Prostate gland (tissue), 2 donors: ENCODE data around the gene PTPRK. TPM values are rescaled to one million over a fixed set of nuclear protein-coding genes. Genes with fewer than 3 reads are reported as not detected.

ENCODE experiments used
- DNase-seq: peaks from one replicate; pipeline ENCODE4 v3.0.0-alpha.2; 2019; ENCODE audit warnings: low spot score
- H3K27ac ChIP-seq, 2 donors: fragments of 200-600 bp; sonication (generic); 2 replicates each; pipeline ENCODE4 v1.5.1; 2017 to 2019
- H3K27me3 ChIP-seq: fragments of 200-600 bp; sonication (generic); replicated peaks from 2 replicates; pipeline ENCODE4 v1.5.1; 2019; ENCODE audit not compliant: insufficient read depth
- H3K36me3 ChIP-seq, 2 donors: fragments of 200-600 bp; sonication (generic); 1 replicate in 1 of 2; 2 replicates in 1 of 2; pipeline versions ENCODE4 v1.5.1 to v1.8.1; 2017 to 2019
- H3K4me1 ChIP-seq: fragments of 200-600 bp; sonication (generic); replicated peaks from 2 replicates; pipeline ENCODE4 v1.5.1; 2019
- H3K4me3 ChIP-seq, 2 donors: fragments of 200-600 bp; sonication (generic); 2 replicates each; pipeline ENCODE4 v1.5.1; 2017 to 2019
- H3K9me3 ChIP-seq: fragments of 200-600 bp; sonication (generic); 2 replicates; pipeline ENCODE4 v1.5.1; 2017
- POLR2A ChIP-seq: fragments of 450-650 bp; IDR thresholded peaks from one replicate; pipeline ENCODE4 v1.6.1; 2016; ENCODE audit warnings: antibody characterized with exemption, mild to moderate bottlenecking
- POLR2AphosphoS5 ChIP-seq: sonication (generic); formaldehyde crosslinking; IDR thresholded peaks from one replicate; pipeline ENCODE4 v1.6.1; 2017; ENCODE audit warnings: antibody characterized with exemption
- WGBS: methylation state at CpG from one replicate; pipeline ENCODE4 v1.1.5; 2018; 5-methylcytosine and 5-hydroxymethylcytosine counted together
- intact Hi-C: fragments of 100-400 bp; cut with DNase I; formaldehyde crosslinking; loops from one replicate; pipeline ENCODE4 v1.14.2; 2022
- total RNA-seq, 2 donors: library from RNA; depleted of rRNA; stranded (reverse); fragments of >200 nt; gene quantifications; one replicate each; pipeline ENCODE4 v1.1.0, GENCODE V29; 2016
- TF ChIP-seq, protein P1 (sequence below), 4 experiments: fragments of 200-600 bp in 2 of 4; fragments of 450-650 bp in 2 of 4; sonication (generic) in 2 of 4; IDR thresholded peaks; 1 replicate in 3 of 4; 2 replicates in 1 of 4; pipeline ENCODE4 v1.5.1; 2016 to 2019; ENCODE audit warnings: antibody characterized with exemption in 4 of 4, mild to moderate bottlenecking in 2 of 4, moderate library complexity in 2 of 4

Gene PTPRK
- total RNA-seq, 2 donors from 2014 or later, result 32.0 to 64.6 TPM

DNA sequence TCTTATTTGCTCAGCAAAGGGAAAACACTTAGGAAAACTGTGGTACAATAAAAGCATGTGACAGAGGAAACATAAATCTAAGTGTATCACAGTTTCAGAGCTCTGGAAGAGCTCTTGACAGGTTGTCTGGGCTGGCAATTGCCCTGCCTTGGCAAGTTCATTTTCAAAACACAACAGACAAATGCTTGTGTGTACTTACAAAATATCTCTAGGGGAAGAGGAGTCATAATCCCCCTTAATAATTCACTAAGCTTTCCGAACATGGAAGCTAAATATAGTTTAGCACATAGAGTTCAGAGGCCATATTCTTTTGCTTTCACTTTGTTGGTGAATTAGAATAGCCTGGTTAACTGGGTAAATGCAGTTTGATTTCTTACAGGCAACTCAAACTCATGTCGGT is 407.9 kb downstream of the PTPRK start:
- H3K4me1 ChIP-seq, result no peaks in the 10 kb centered on the region
- no peak for TF ChIP-seq POLR2AphosphoS5
- no peak for TF ChIP-seq POLR2A
- TF ChIP-seq, protein P1, sequence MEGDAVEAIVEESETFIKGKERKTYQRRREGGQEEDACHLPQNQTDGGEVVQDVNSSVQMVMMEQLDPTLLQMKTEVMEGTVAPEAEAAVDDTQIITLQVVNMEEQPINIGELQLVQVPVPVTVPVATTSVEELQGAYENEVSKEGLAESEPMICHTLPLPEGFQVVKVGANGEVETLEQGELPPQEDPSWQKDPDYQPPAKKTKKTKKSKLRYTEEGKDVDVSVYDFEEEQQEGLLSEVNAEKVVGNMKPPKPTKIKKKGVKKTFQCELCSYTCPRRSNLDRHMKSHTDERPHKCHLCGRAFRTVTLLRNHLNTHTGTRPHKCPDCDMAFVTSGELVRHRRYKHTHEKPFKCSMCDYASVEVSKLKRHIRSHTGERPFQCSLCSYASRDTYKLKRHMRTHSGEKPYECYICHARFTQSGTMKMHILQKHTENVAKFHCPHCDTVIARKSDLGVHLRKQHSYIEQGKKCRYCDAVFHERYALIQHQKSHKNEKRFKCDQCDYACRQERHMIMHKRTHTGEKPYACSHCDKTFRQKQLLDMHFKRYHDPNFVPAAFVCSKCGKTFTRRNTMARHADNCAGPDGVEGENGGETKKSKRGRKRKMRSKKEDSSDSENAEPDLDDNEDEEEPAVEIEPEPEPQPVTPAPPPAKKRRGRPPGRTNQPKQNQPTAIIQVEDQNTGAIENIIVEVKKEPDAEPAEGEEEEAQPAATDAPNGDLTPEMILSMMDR (IDR thresholded peaks at IDR 0.05), result no peak
- H3K36me3 ChIP-seq, result no peaks in the 10 kb centered on the region
- intact Hi-C loops, result no loop called here
- no peaks in the 10 kb centered on the region for H3K27me3 ChIP-seq
- no peaks in the 10 kb centered on the region for H3K9me3 ChIP-seq
- no peak overlapping the region for H3K4me3 ChIP-seq
- DNase-seq, result no peak
- H3K27ac ChIP-seq, result no peak overlapping the region
- WGBS, result 43% methylated on average over 2 of the region's 2 CpGs

GRCh38 chr6:128111096-128111495 is 409.3 kb downstream of the PTPRK start:
- H3K27me3 ChIP-seq, result no peaks in the 10 kb centered on the region
- no peaks in the 10 kb centered on the region for H3K36me3 ChIP-seq
- no peak overlapping the region for H3K4me3 ChIP-seq
- TF ChIP-seq POLR2AphosphoS5, result no peak
- no peaks in the 10 kb centered on the region for H3K9me3 ChIP-seq
- WGBS, result 43% methylated on average over 2 of the region's 2 CpGs
- H3K27ac ChIP-seq, result no peak overlapping the region
- no peaks in the 10 kb centered on the region for H3K4me1 ChIP-seq
- intact Hi-C loops, result no loop called here
- no peak for DNase-seq

DNA sequence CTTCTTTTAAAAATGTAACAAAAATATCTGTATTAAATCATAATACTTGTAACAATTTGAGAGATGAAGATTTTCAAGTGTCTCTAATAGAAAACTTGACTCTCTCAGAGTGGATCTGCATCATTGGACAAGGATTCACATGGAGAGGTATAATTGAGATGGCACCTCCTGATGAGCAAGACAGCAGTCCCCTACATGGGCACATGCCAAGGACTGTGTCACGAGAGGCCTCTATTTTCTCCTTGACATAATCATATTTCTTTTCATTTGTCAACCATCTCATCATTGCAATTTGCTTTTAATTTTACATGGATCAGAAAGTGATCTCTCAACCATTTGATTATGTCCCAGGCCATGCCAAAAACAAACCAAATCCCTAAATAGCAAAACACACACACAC is 412.7 kb downstream of the PTPRK start:
- Histone ChIP-seq H3K4me1 (no peaks in the 10 kb centered on the region), H3K36me3 (no peaks in the 10 kb centered on the region), H3K4me3 (no peak overlapping the region), H3K27me3 (no peaks in the 10 kb centered on the region), H3K9me3 (no peaks in the 10 kb centered on the region), H3K27ac (no peak overlapping the region)
- DNase-seq, result no peak
- TF ChIP-seq POLR2AphosphoS5 (no peak), POLR2A (no peak)
- TF ChIP-seq, protein P1 (IDR thresholded peaks at IDR 0.05), result no peak
- intact Hi-C loops, result no loop called here
- WGBS, result 89% methylated on average over 1 of the region's 1 CpG

DNA sequence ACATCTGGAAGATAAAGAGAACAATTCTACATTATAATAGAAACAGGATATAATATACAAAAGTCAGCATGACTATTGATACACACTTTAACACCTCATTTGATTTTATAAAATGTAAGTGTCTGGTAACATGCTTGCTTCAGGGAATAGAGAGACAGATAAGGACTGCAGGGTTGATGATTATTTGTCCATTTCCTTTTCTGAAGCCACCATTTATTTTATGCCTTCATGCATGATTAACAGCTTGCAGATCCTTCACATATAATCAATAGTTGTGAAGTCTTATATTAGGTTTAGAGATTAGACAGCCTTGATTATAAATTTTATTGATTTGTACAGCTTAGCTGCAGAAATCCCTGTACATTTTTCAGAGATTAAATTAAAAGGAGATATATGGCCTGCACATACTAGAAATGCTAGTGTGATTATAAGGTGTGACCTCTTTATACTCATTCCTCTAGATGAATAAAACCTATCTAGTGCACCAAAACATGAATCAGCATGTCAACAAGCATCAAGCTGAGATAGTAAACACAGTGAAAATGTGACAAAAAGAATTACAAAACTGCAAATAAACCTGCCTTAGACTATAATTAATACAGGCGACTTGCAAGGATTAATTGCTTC is 420.7 kb downstream of the PTPRK start:
- H3K9me3 ChIP-seq, result no peaks in the 10 kb centered on the region
- TF ChIP-seq, protein P1 (IDR thresholded peaks at IDR 0.05), result no peak
- TF ChIP-seq POLR2AphosphoS5, result no peak
- TF ChIP-seq POLR2A, result no peak
- no peak for DNase-seq
- WGBS, result 81% methylated on average over 1 of the region's 1 CpG
- H3K4me1 ChIP-seq, result no peaks in the 10 kb centered on the region
- H3K4me3 ChIP-seq, result no peak overlapping the region
- no peaks in the 10 kb centered on the region for H3K36me3 ChIP-seq
- no peak overlapping the region for H3K27ac ChIP-seq
- intact Hi-C loops, result no loop called here
- H3K27me3 ChIP-seq, result no peaks in the 10 kb centered on the region

DNA sequence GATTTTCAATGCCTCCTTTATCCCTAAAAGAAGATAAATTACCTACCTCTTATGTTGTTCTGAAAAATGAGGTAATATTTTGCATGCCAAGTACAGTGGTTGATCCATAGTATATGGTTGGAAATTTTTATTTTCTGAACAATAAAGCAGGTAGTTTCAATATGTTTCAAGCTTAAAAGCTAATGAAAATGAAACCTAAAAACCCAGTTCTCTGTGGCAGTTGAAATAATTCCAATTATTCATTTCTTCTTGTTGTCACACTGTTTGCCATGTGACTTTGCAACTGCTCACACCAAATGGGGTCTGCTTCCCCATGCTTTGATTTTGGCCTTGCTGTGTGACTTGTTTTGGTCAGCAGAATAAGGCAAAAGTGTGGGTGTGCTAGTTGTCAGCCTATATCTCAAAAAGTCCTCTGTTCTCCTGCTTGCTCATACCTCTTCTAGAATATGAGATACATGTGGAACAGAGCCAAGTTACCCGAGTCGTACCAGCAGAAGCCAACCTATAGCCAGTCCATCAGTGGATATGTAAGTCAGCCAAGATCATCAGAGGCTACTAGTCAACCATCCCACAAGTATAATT is 422.3 kb downstream of the PTPRK start:
- no peak for TF ChIP-seq POLR2A
- TF ChIP-seq, protein P1 (IDR thresholded peaks at IDR 0.05), result no peak
- TF ChIP-seq POLR2AphosphoS5, result no peak
- Histone ChIP-seq H3K9me3 (no peaks in the 10 kb centered on the region), H3K36me3 (no peaks in the 10 kb centered on the region), H3K4me1 (no peaks in the 10 kb centered on the region), H3K27me3 (no peaks in the 10 kb centered on the region), H3K27ac (no peak overlapping the region), H3K4me3 (no peak overlapping the region)
- WGBS, result 59% methylated on average over 2 of the region's 2 CpGs
- intact Hi-C loops, result no loop called here
- no peak for DNase-seq
